K562 (cell line): Measurements from ENCODE around the gene WWC2. TPM values are rescaled to one million over a fixed set of nuclear protein-coding genes. Genes with fewer than 3 reads are reported as not detected.

ENCODE experiments used
- ATAC-seq: fragments of 200-7000 bp; cut with Tn5 transposase; 3 replicates; pipeline ENCODE4 v1.9.1; 2020; ENCODE audit warnings: moderate library complexity
- BruUV-seq: library from RNA; stranded (reverse); fragments of 400-500 nt; replicated peaks from 2 replicates; lab custom pipeline; 2021; lab: Mats Ljungman, UMichigan
- CTCF ChIA-PET: fragments of 300-600 bp; formaldehyde crosslinking; extraction: SDS; loops from one replicate; lab custom pipeline; 2021; ENCODE audit warnings: low intra/inter-chr PET ratio; lab: Yijun Ruan, JAX
- POLR2A ChIA-PET: fragments of 300-600, 350-650 bp; sonication (Branson Sonifier 250); formaldehyde crosslinking; extraction: SDS; loops from one replicate; lab custom pipeline; 2021; ENCODE audit warnings: antibody characterized with exemption, inconsistent platforms; lab: Yijun Ruan, JAX
- DNase-seq, 4 experiments: peaks; one replicate each; pipeline versions ENCODE4 v3.0.0 to v3.0.0-alpha.2; 2011 to 2018; ENCODE audit warnings: low spot score in 3 of 4, mixed read lengths in 3 of 4; ENCODE audit errors: extremely low read depth in 1 of 4
- FAIRE-seq: peaks from 2 replicates; lab custom pipeline; 2011; peaks lifted over from hg19 to GRCh38; lab: Jason Lieb, UNC
- H2AFZ ChIP-seq: 2 replicates; pipeline ENCODE4 v1.6.0; 2011; ENCODE audit warnings: low read depth, low read length, control low read depth, inconsistent platforms
- H3K27ac ChIP-seq: fragments of 200-600 bp; 3 replicates; pipeline ENCODE4 v1.8.0; 2011; ENCODE audit warnings: low read depth, mild to moderate bottlenecking, control low read depth, inconsistent platforms, low read length, moderate library complexity, mixed read lengths; ENCODE audit errors: extremely low read depth
- H3K27me3 ChIP-seq, 2 experiments: fragments of 300-600 bp in 1 of 2; 2 replicates in 1 of 2; 3 replicates in 1 of 2; pipeline versions ENCODE4 v1.6.0 to v1.8.0; 2011; ENCODE audit warnings: inconsistent platforms in 2 of 2, low read length in 2 of 2, mild to moderate bottlenecking in 1 of 2, mixed read lengths in 1 of 2, moderate library complexity in 1 of 2; ENCODE audit not compliant: control insufficient read depth in 2 of 2, insufficient read depth in 2 of 2
- H3K36me3 ChIP-seq: fragments of 300-600 bp; 3 replicates; pipeline ENCODE4 v1.8.0; 2011; ENCODE audit warnings: mild to moderate bottlenecking, low read length, inconsistent platforms; ENCODE audit not compliant: control insufficient read depth, insufficient read depth
- H3K4me1 ChIP-seq, 2 experiments: fragments of 200-600 bp in 1 of 2; replicated peaks in 1 of 2; 2 replicates in 1 of 2; 3 replicates in 1 of 2; pipeline versions ENCODE4 v1.5.1 to v1.8.0; 2011; ENCODE audit warnings: inconsistent platforms in 2 of 2, low read length in 2 of 2, mild to moderate bottlenecking in 1 of 2, mixed read lengths in 1 of 2, moderate library complexity in 1 of 2; ENCODE audit not compliant: control insufficient read depth in 2 of 2, insufficient read depth in 2 of 2
- H3K4me2 ChIP-seq: 2 replicates; pipeline ENCODE4 v1.6.1; 2011; ENCODE audit warnings: low read length, control low read depth, inconsistent platforms, mixed read lengths; ENCODE audit not compliant: insufficient read depth
- H3K4me3 ChIP-seq: fragments of 200-600 bp; sonication (generic), shearing (Covaris generic); 2 replicates; pipeline ENCODE4 v1.5.1; 2016; ENCODE audit warnings: control low read depth, inconsistent platforms
- H3K79me2 ChIP-seq: fragments of 200-600 bp; 3 replicates; pipeline ENCODE4 v1.8.0; 2011; ENCODE audit warnings: low read length, inconsistent platforms; ENCODE audit not compliant: control insufficient read depth, insufficient read depth
- H3K9ac ChIP-seq, 2 experiments: 2 replicates each; pipeline versions ENCODE4 v1.6.0 to v1.6.1; 2011; ENCODE audit warnings: low read depth in 2 of 2, low read length in 2 of 2, control low read depth in 1 of 2, inconsistent platforms in 1 of 2, mild to moderate bottlenecking in 1 of 2, mixed read lengths in 1 of 2; ENCODE audit not compliant: insufficient read depth in 1 of 2
- H3K9me1 ChIP-seq: one replicate; pipeline ENCODE4 v1.6.0; 2011; ENCODE audit warnings: inconsistent platforms, mild to moderate bottlenecking, low read length, moderate library complexity; ENCODE audit not compliant: control insufficient read depth, insufficient read depth
- H3K9me3 ChIP-seq: replicated peaks from 2 replicates; pipeline ENCODE4 v1.5.1; 2011; ENCODE audit warnings: low read depth, low read length, inconsistent platforms; ENCODE audit not compliant: control insufficient read depth, insufficient read depth
- H4K20me1 ChIP-seq: replicated peaks from 2 replicates; pipeline ENCODE4 v1.6.1; 2011; ENCODE audit warnings: low read length, inconsistent platforms, mixed read lengths; ENCODE audit not compliant: control insufficient read depth, insufficient read depth
- ELK1 ChIP-seq: sonication (generic); formaldehyde crosslinking; IDR thresholded peaks from 2 replicates; pipeline ENCODE4 v1.8.1; 2022; ENCODE audit warnings: missing genetic modification reagents
- GTF2E2 ChIP-seq: fragments of 200-800 bp; sonication (Bioruptor generic); IDR thresholded peaks from 2 replicates; pipeline ENCODE4 v1.6.1; 2016; ENCODE audit warnings: missing genetic modification characterization, missing compliant biosample characterization
- HMGN3 ChIP-seq: IDR thresholded peaks from 2 replicates; pipeline ENCODE4 v1.6.1; 2011; ENCODE audit warnings: borderline replicate concordance, low read depth, mild to moderate bottlenecking, mixed read lengths, low read length; ENCODE audit not compliant: insufficient read length; ENCODE audit errors: extremely low read depth
- ID3 ChIP-seq, 2 experiments: fragments of 250-450 bp in 1 of 2; fragments of 450-650 bp in 1 of 2; sonication (Bioruptor Pico) in 1 of 2; IDR thresholded peaks; 2 replicates each; pipeline versions ENCODE4 v1.6.1 to v1.8.0; 2016 to 2021; ENCODE audit warnings: mild to moderate bottlenecking in 2 of 2, moderate library complexity in 2 of 2, missing compliant biosample characterization in 1 of 2, missing genetic modification characterization in 1 of 2
- MECOM ChIP-seq: fragments of 250-450 bp; sonication (Bioruptor Pico); IDR thresholded peaks from 2 replicates; pipeline ENCODE4 v1.8.0; 2022; ENCODE audit warnings: inconsistent platforms
- PHTF2 ChIP-seq: fragments of 250-450 bp; sonication (Bioruptor Pico); IDR thresholded peaks from 2 replicates; pipeline ENCODE4 v1.5.0; 2021; ENCODE audit warnings: mild to moderate bottlenecking
- POLR2B ChIP-seq: fragments of 450-650 bp; IDR thresholded peaks from 2 replicates; pipeline ENCODE4 v1.6.1; 2018; ENCODE audit warnings: low read depth; ENCODE audit not compliant: partially characterized antibody
- SRSF7 ChIP-seq: fragments of 200-400 bp; formaldehyde crosslinking; optimal IDR thresholded peaks from 2 replicates; pipeline ENCODE3; 2017; ENCODE audit warnings: mild to moderate bottlenecking, low read depth, low read length
- TSHZ1 ChIP-seq: fragments of 250-450 bp; sonication (Bioruptor Pico); IDR thresholded peaks from 2 replicates; pipeline ENCODE4 v1.4.0; 2020; ENCODE audit warnings: mild to moderate bottlenecking, moderate library complexity
- ZNF280A ChIP-seq: fragments of 450-650 bp; IDR thresholded peaks from 2 replicates; pipeline ENCODE4 v1.6.1; 2018; ENCODE audit warnings: mild to moderate bottlenecking, low read depth; ENCODE audit not compliant: partially characterized antibody
- WGBS: fragments of 100-300 bp; shearing (Covaris generic); methylation state at CpG from one replicate; pipeline ENCODE4 v1.1.6; 2016; ENCODE audit warnings: low coverage, mixed read lengths; ENCODE audit not compliant: insufficient coverage; ENCODE audit errors: missing lambda C conversion rate; 5-methylcytosine and 5-hydroxymethylcytosine counted together
- in situ Hi-C: fragments of 300-500 bp; cut with MboI; formaldehyde crosslinking; loops from 4 replicates; pipeline ENCODE4 v1.15.0; 2018; ENCODE audit warnings: inconsistent platforms, mixed read lengths
- intact Hi-C: fragments of 100-400 bp; cut with micrococcal nuclease; formaldehyde crosslinking; loops from 2 replicates; pipeline ENCODE4 v1.14.2; 2022
- polyA plus RNA-seq, 8 experiments: library from polyadenylated mRNA; depleted of rRNA in 4 of 8; stranded (reverse) in 5 of 8; unstranded in 3 of 8; fragments of >200 nt; fragmentation: Nextera tagmentation in 2 of 8; fragmentation: Illumina TruSeq in 1 of 8; extraction: Ambion mirVana in 2 of 8; extraction: Trizol in 1 of 8; gene quantifications; 2 replicates each; pipeline versions ENCODE4 v1.2.1 to v1.2.3, GENCODE V29; 2011 to 2014; ENCODE audit warnings: inconsistent platforms in 1 of 8, missing spikeins in 1 of 8
- total RNA-seq, 7 experiments: library from RNA; depleted of rRNA in 6 of 7; stranded (reverse); fragments of >200 nt in 6 of 7; fragmentation: Illumina TruSeq in 2 of 7; extraction: Trizol in 2 of 7; gene quantifications; 2 replicates each; pipeline versions ENCODE4 v1.2.1 to v1.2.3, GENCODE V29; 2011 to 2021; ENCODE audit warnings: low replicate concordance in 1 of 7

The WWC2 gene
- total and polyA plus RNA-seq, 9 of the 15 experiments (the other 6 are each of a cell fraction or from before 2014, with no cell fraction given): 3.7 to 39.4 (median 19.6) TPM

- TF ChIP-seq MECOM: no peak
- TF ChIP-seq POLR2B: no peak
- no peak for TF ChIP-seq ID3 (CRISPR knock-in tag; IDR thresholded peaks at IDR 0.05)
- no peak for TF ChIP-seq ID3 (tag; IDR thresholded peaks at IDR 0.05)
- no peak for TF ChIP-seq TSHZ1 (CRISPR knock-in tag)
- TF ChIP-seq ELK1 (CRISPR knock-in tag): no peak
- no peak for TF ChIP-seq HMGN3
- no peak for TF ChIP-seq PHTF2
- TF ChIP-seq ZNF280A: no peak
- TF ChIP-seq SRSF7: no peak
- TF ChIP-seq GTF2E2 (tag): no peak
- TF ChIP-seq, all 486 proteins: peak for 0
- Histone ChIP-seq H3K4me2 (peak overlapping the region; percentile 71), H3K27me3 (no peaks in the 10 kb centered on the region), H3K4me1 (peaks cover 10 to 29% of the 10 kb centered on the region in 2 experiments; a peak in 4 of 5 replicates), H3K36me3 (no peaks in the 10 kb centered on the region), H3K9me1 (no peaks in the 10 kb centered on the region), H3K79me2 (peaks cover 47% of the 10 kb centered on the region), H3K27ac (no peak overlapping the region), H3K9me3 (no peaks in the 10 kb centered on the region), H4K20me1 (no peaks in the 10 kb centered on the region), H2AFZ (no peak overlapping the region), H3K9ac (peak overlapping the region; percentile 9 to 81; a peak in 2 of 4 replicates), H3K4me3 (peak overlapping the region; percentile 11; the same call in 1 of the 2 replicates)
- ChIA-PET CTCF (no interaction called here), POLR2A (interaction anchor here (1.3 kb wide), 1 partner anchor 39 kb away, joined by 3 read pairs; no protein-coding TSS in a partner anchor)
- ATAC-seq (no peak), DNase-seq (peak in 1 of 4 experiments; percentile 23), FAIRE-seq (peak; percentile 51)
- in situ Hi-C loops: no loop called here
- intact Hi-C loops: no loop called here
- 18% methylated on average over 6 of the region's 6 CpGs for WGBS
- BruUV-seq: no TSS peak
These were observed 1.8 kb downstream of the WWC2 start for GRCh38 chr4:183100827-183101226.
